ENCODE results near the gene AKT1S1.

AKT1S1 gene

GRCh38 chr19:49882643-49883042 is 5.5 kb upstream of the AKT1S1 start:
- DNase-seq, result no peak

GRCh38 chr19:49881672-49882394 is 4.7 kb upstream of the AKT1S1 start:
- no peak for DNase-seq

- no peak for DNase-seq
Measured at GRCh38 chr19:49881186-49881585, 4.0 kb upstream of the AKT1S1 start.

- DNase-seq, result no peak
Measured at GRCh38 chr19:49880162-49880869, 3.2 kb upstream of the AKT1S1 start.

GRCh38 chr19:49879243-49879963 is 2.2 kb upstream of the AKT1S1 start:
- no peak for DNase-seq

GRCh38 chr19:49878744-49879070 is 1.6 kb upstream of the AKT1S1 start:
- DNase-seq, result no peak

GRCh38 chr19:49877879-49878743 is 956 bp upstream of the AKT1S1 start:
- peak; percentile 95 for DNase-seq

GRCh38 chr19:49876422-49877019 is 634 bp downstream of the AKT1S1 start:
- peak; percentile 95 for DNase-seq

GRCh38 chr19:49875857-49876421 is 1.2 kb downstream of the AKT1S1 start:
- DNase-seq, result no peak

- DNase-seq, result no peak
Measured at GRCh38 chr19:49875177-49875576, 2.0 kb downstream of the AKT1S1 start.

- no peak for DNase-seq
Measured at GRCh38 chr19:49874503-49875157, 2.5 kb downstream of the AKT1S1 start.

- DNase-seq, result no peak
Measured at GRCh38 chr19:49873834-49874233, 3.3 kb downstream of the AKT1S1 start.

- DNase-seq, result no peak
Measured at GRCh38 chr19:49873129-49873521, 4.0 kb downstream of the AKT1S1 start.

GRCh38 chr19:49872245-49873128 is 4.7 kb downstream of the AKT1S1 start:
- DNase-seq, result no peak

- DNase-seq, result no peak
Measured at GRCh38 chr19:49871349-49871985, 5.7 kb downstream of the AKT1S1 start.

- DNase-seq, result no peak
Measured at GRCh38 chr19:49870309-49870901, 6.8 kb downstream of the AKT1S1 start.

- peak; percentile 97 for DNase-seq
Measured at GRCh38 chr19:49869484-49870308, 7.5 kb downstream of the AKT1S1 start.

- DNase-seq, result no peak
Measured at GRCh38 chr19:49869009-49869483, 8.1 kb downstream of the AKT1S1 start.

Data from T1000 (cell line).